Left ventricle myocardium superior (tissue), 1 donor: Measurements from ENCODE around the gene NCK1. TPM values are rescaled to one million over a fixed set of nuclear protein-coding genes. Genes with fewer than 3 reads are reported as not detected.
"Not testable (repeated sequence)": the region's sequence is repeated elsewhere in the genome, so short reads cannot be mapped to it uniquely, and the experiment has no call there.

Experiments
- ATAC-seq: fragments of 200-7000 bp; cut with Tn5 transposase; one replicate; pipeline ENCODE4 v1.9.1; 2020; ENCODE audit warnings: mild to moderate bottlenecking, moderate library complexity
- DNase-seq: peaks from one replicate; pipeline ENCODE4 v3.0.0-alpha.2; 2020
- intact Hi-C: fragments of 100-400 bp; cut with micrococcal nuclease; formaldehyde crosslinking; loops from one replicate; pipeline ENCODE4 v1.11.0; 2022
- total RNA-seq: library from RNA; stranded (reverse); fragmentation: NEBNext Ultra II Directional; extraction: Animal tissue kit (Norgen Biotek cat#: 25700); gene quantifications from one replicate; pipeline ENCODE4 v1.2.1, GENCODE V29; 2021
- donor health status: DM: no; HTN: yes; CAD: no; lungs with severe emphysema.

NCK1 gene
- total RNA-seq, 1 donor from 2014 or later, result 22.4 TPM

DNA sequence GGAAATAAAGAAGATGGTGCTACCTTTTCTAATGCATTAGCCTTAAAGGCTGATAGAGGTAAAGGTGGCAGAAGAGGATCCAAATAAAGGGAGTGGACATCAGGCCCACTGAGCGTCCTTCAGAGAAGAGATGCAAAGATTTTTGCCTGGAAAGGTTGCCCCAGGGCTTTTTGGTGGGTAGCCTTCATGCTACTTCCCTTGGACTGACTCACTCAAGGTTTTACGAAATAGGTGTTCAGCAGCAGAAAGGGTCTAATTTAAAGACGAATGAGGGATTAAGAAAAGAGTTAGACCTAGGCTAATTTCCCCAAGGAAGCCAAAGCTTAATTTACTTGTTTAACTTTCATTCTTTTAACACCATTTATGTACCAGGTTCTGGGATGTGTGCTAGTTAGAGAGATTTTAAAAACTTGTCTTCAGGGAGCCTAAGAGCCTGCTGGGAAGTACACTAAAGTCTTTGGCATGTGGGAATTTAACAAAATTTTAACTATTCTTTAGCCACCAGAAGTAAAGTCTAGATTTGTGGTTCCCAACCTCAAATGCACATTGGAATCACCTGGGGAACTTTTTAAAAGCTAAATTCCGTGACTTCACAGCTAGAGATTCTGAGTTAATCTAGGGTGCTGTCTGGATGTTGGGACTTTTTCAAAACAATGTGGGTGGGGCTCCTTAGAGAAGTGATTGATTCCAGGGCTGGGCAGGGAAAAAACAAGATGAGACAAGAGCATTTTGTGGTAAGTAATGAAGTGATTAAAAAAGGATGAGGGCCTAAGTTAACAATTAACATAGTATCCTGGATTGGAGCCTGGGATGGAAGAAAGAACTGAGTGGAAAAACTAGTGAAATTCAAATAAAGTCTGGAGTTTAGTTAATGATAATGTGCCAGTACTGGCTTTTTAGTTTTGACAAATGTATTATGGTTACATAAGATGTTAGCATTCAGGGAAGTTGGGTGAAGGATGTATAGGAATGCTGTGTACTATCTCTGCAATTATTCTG, 99.1 kb downstream of the NCK1 start:
- DNase-seq (no peak), ATAC-seq (no peak)
- intact Hi-C loops, result no loop called here

DNA sequence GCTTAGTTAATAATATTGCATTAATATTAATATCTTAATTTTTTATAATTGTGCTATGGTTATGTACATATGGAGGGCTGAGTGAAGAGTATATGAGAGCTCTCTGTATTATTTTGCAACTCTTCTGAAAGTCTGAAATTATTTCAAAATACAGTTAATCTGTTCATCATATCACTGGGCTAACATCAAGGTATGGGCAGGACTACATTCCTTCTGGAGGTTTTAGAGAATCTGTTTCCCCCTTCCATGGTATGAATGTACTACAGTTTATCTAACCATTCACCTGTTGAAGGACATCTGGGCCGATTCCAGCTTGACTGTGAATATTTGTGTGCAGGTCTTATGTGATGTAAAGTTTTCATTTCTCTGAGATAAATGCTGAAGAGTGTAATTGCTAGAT, 100.9 kb downstream of the NCK1 start:
- DNase-seq (no peak), ATAC-seq (no peak)
- intact Hi-C loops, result no loop called here

DNA sequence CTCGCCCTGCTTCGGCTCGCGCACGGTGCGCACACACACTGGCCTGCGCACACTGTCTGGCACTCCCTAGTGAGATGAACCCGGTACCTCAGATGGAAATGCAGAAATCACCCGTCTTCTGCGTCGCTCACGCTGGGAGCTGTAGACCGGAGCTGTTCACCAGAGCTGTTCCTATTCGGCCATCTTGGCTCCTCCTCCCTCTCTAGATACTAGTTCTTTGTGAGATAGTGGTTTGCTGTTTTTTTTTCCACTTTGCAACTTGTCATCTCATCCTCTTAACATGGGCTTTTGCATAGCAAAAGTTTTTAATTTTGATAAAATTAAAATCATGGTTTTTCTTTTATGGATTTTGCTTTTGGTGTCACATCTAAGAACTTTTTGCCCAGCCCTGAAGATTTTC, 107.5 kb downstream of the NCK1 start:
- DNase-seq, ATAC-seq, intact Hi-C loops: not testable (repeated sequence)

DNA sequence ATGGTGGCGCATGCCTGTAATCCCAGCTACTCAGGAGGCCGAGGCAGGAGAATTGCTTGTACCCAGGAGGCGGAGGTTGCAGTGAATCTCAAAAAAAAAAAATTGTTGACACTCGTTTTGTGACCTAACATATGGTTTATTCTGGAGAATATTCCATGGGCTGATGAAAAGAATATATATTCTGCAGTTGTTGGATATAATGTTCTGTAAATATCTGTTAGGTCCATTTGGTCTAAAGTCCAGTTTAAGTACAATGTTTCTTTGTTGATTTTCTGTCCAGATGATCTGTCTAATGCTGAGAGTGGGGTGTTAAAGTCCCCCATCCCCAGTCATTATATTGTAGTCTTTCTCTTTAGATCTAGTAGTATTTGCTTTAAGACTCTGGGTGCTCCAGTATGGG, 111.3 kb downstream of the NCK1 start:
- intact Hi-C loops, result no loop called here
- DNase-seq (no peak), ATAC-seq (no peak)

DNA sequence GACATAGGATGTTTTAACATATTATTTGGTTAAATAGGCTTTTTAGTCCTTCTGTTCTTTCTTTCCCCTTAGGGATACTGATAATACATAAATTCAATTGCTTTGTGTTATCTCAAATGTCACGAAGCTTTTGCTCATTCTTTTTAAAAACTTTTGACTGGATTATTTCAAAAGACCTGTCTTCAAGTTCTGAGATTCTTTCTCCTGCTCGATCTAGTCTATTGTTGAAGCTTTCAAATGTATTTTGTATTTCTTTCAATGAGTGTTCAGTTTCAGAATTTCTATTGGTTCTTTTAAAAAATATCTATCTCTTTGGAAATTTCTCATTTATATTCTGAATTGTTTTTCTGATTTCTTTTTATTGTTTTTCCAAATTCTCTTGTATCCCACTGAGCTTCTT, 112.7 kb downstream of the NCK1 start:
- DNase-seq (no peak), ATAC-seq (no peak)
- intact Hi-C loops, result no loop called here

DNA sequence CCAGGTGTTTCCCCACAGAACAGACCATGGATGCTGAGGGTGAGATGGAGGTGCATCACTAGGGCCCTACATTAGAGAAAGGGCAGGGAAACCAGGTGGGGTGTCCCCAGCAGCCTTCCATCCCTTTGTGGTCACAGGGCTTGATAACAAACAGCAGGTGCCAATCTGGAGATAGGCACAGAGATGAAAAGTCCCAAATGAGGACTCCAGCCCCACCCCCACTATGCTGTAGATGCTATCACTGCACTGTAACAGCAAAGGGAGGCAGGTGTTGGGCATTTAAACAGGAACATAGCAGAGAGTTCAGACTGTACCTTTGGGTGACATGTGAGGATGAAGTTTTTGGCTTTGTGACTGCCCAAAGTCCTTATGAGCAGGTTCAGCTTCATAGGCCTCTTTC, 117.2 kb downstream of the NCK1 start:
- ATAC-seq, result no peak
- DNase-seq, result no peak
- intact Hi-C loops, result no loop called here

DNA sequence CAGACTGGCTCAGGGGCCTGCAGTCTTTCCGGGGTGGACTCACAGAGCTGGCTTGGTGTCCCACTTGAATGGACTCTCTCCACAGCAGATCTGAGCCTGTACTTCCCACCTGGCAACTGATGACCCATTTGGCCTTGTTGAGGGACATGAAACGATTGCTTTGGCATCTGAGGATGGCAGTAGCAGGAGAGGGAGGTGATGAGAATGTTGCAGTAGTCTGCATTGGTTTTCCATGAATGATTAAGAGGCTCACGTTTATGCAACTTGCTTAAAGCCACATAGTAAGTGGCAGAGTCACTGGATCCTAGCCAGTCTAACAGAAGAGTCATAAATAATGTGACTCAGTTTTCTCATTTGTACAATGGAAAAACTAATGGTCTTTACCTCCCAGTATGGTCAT, 117.7 kb downstream of the NCK1 start:
- intact Hi-C loops, result no loop called here
- ATAC-seq (no peak), DNase-seq (no peak)

DNA sequence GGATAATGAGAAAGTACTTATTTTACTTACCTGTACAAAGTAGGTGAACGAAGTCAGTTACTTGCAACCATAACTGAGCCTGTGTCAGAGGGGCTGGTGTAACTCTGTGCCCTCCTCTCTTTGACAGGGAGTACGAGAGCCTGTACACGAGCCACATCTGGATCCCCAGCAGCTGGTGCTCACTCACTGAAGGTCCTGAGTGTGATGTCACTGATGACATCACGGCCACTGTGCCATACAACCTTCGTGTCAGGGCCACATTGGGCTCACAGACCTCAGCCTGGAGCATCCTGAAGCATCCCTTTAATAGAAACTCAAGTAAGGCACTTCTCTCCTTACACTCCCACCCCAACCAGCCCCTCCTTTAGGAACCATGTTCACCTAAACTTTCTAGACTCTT, 120.0 kb downstream of the NCK1 start:
- DNase-seq, result no peak
- no peak for ATAC-seq
- intact Hi-C loops, result no loop called here

DNA sequence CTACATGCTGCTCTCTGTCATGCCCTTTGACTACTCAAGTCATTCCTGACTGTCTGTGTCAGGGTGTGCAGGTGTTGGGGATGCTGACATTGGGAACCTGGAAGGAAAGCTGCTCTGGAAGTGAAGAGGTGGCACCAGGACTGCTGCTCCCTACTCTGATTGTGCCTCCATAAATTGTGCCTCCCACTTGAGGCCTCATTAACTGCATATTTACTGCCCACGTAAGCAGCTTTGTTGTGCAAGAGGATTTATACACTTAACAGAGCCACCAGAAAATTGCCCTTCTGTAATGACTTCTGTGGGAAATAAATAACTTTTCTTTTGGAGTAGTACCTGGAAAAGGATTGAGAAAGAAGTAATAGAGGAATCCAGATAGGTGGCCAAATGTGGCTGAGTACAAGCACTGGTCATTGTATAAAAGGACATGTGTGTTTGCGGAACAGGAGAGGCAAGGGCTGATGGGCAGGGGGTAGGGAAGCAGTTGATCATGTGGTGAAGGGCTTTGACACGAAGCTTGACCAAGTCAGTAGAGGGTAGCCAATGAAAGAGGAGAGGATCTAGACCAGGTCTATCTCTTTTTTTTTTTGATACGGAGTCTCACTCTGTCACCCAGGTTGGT, 120.6 kb downstream of the NCK1 start:
- intact Hi-C loops, result no loop called here
- no peak for ATAC-seq

DNA sequence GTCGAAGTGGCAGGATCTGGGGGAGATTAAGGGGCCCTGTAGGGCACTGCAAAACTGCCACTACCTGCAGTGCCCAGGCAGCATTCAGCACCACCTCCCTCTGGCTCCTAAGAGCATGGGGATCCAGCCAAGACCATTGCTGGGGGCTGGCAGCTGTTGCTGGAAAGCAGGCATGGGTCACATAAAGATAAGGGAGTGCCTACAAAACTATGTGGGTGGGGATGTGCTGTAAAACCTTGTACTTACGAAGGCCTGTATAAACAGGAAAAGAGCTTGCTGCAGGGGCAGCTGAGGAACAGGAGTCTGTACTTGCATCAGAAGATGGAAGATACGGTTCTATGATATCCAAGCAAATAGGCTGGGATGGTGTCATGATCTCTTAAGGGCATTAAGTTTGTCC, 122.8 kb downstream of the NCK1 start:
- ATAC-seq (peak; percentile 79), DNase-seq (peak; percentile 47)
- intact Hi-C loops, result no loop called here

More for the DNA sequence above, 120.6 kb downstream of the NCK1 start:
- no peak for DNase-seq

DNA sequence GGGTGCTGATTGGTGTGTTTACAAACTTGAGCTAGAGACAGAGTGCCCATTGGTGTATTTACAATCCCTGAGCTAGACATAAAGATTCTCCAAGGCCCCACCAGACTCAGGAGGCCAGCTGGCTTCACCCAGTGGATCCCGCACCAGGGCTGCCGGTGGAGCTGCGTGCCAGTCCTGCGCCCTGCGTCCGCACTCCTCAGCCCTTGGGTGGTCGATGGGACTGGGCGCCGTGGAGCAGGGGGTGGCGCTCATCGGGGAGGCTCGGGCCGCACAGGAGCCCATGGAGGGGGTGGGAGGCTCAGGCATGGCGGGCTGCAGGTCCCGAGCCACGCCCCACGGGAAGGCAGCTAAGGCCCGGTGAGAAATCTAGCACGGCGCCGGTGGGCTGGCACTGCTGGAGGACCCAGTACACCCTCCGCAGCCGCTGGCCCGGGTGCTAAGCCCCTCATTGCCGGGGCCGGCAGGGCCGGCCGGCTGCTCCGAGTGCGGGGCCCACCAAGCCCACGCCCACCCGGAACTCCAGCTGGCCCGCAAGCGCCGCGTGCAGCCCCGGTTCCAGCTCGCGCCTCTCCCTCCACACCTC, 125.5 kb downstream of the NCK1 start:
- intact Hi-C loops, ATAC-seq: not testable (repeated sequence)

DNA sequence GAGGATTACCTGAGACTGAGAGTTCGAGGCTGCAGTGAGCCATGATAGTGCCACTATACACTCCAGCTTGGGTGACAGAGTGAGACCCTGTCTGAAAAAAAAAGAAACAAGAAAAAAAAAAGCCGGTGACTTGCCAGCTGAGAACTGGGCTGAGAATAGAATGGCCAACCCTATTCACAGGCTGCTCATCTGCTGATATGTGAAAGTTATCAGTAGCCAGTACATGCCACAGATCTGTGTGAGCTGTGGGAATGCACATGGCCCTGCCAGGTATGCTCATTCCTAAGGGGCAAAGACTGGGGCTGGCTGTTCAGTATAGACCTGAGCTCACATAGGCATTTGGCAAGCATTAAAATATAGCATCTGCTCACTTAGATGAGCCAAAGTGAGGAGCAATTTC, 126.6 kb downstream of the NCK1 start:
- ATAC-seq, result peak; percentile 15
- no peak for DNase-seq
- intact Hi-C loops, result no loop called here

More for the DNA sequence above, 125.5 kb downstream of the NCK1 start:
- DNase-seq, result not testable (repeated sequence)

DNA sequence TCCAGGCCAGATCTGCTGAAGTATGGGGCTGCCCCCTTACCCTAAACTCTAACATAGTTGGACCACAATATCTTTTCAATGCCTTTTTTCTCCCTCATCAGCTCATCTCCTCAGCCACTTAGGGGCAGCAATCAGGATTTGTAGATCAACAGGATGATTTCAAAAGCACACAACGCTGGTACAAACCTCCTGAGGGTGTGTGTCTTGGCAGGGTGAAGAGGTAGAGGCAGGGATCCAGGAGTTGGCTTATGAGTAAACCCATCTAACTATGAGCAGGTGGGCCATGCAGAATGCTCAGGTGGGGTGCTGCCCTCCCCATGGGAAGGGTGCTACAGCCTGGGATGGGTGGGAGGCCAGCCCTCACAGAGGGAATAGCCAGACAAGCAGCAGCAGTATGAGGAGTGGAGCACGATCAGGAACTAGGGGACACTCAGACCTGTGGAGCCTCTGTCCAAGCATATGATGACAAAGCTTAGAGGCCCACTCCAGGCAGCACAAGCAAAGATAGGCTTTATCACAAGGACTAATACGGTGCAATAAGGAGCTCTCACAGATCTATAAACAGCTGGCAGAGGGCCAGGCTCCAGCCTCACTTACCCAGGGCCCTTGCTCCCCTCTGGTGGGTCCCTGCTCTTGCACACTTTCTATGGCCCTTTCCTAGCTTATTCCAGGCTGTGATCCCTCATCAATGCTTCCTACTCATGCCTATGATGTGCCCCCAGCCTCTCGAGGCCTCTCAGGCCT, 127.9 kb downstream of the NCK1 start:
- DNase-seq (no peak), ATAC-seq (no peak)
- intact Hi-C loops, result no loop called here

DNA sequence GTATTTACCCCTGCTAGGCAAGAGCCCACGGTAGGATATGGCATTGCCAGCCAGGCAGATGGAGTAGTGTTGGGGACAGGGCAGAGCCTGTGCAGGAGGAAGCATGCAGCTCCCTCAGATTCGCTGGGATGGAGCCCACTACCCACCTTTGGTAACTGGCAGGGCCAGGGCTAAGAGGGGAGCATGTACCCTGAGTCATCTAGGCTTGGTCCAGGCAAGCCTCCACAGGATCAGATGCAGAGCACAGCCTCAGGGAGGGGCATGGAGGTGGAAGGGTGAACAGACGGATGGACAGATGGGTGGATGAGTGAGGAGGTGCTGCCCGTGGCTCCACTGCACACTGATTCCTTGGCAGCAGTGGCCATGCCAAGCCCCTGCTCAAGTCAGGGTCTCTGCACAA, 128.8 kb downstream of the NCK1 start:
- ATAC-seq, result no peak
- DNase-seq, result no peak
- intact Hi-C loops, result no loop called here

DNA sequence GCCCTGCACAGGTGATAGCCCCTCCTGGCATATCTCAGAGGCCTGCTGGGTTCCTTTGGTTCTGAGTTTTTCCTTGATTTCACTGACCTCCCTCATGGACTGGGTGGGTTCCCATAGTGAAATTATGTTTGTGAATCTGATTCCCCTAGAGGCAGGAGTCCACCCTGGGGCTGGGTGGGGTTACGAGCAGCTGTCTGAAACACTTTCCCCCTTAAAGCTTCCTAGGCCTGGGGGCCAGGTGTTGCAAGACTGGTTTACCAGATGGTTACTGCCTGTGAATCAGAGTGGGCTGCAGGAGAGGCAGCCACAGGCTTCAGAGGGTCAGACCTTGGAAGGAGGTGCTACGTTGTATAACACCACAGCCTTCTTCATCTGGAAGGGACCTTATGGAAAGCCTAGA, 130.1 kb downstream of the NCK1 start:
- ATAC-seq (no peak), DNase-seq (no peak)
- intact Hi-C loops, result no loop called here

DNA sequence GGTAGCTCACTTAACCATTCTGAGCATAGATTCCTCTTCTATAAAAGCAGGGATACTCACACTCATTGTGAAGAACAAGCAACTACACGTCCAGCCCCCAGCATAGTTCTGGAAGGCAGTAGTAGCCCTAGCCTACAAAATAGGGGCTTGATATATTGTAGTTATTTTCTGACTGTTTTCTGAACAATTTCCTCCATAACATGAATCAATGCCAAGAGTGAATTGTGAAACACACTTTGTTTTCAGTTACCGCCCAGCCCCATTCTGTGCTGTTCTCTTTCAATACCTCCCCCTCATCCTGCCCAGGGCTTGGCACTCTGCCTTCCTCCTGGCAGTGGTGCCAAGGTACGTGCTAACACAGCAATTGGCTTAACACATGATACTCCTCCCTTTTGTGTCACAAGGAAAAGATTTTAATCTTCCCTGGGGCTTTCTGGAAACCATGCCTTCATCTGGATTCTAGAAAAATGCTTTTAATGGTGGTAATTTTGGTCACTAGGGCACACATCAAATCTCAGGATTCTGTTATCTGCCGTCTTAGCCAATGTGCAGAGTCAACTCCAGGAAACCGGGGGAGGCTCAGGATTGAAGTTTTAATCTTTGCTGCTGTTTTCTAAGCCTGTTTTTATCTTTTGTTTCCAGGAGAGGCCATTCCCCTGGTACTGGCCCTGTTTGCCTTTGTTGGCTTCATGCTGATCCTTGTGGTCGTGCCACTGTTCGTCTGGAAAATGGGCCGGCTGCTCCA, 132.9 kb downstream of the NCK1 start:
- intact Hi-C loops, result no loop called here
- DNase-seq (peak; percentile 85), ATAC-seq (peak; percentile 95)

DNA sequence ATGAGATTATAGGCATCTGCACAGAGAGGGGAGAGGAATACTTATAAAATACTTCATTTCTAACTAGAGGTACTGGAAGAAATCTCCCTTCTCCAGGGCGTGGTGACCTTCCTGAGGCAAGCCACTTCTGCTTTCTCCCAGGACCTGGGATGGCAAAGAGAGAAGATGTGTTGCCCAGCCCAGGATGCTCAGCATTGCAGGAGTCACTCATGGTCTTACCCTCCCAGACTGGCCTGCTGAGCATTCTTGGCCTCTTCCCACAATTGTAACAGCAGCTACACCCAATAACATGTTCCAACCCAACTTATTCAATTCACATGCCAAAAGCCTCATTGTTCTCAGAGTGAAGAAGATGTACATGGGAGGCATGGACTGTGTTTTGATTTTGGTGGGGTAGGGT, 133.6 kb downstream of the NCK1 start:
- intact Hi-C loops, result no loop called here
- DNase-seq (no peak), ATAC-seq (peak; percentile 63)
